Adrenal gland (tissue), 12 donors: ENCODE results near the gene MCMBP. TPM values are rescaled to one million over a fixed set of nuclear protein-coding genes. Genes with fewer than 3 reads are reported as not detected.

Experiments
- DNase-seq, 7 donors: peaks; one replicate each; pipeline ENCODE4 v3.0.0-alpha.2; 2019 to 2020
- H3K27ac ChIP-seq, 5 donors: fragments of 200-600 bp; sonication (generic) in 4 of 5; 1 replicate in 3 of 5; 2 replicates in 2 of 5; pipeline versions ENCODE4 v1.5.1 to v1.8.0; 2016 to 2020; ENCODE audit warnings: mild to moderate bottlenecking in 1 of 5
- H3K27me3 ChIP-seq: fragments of 200-600 bp; 2 replicates; pipeline ENCODE4 v1.8.0; 2021
- H3K36me3 ChIP-seq, 2 donors: fragments of 200-600 bp; replicated peaks in 1 of 2; 1 replicate in 1 of 2; 2 replicates in 1 of 2; pipeline versions ENCODE4 v1.5.1 to v1.8.0; 2018 to 2022
- H3K4me1 ChIP-seq, 2 donors: fragments of 200-600 bp; replicated peaks in 1 of 2; 1 replicate in 1 of 2; 2 replicates in 1 of 2; pipeline versions ENCODE4 v1.5.1 to v1.8.0; 2018 to 2021
- H3K4me3 ChIP-seq, 4 donors: fragments of 200-600 bp; sonication (generic) in 3 of 4; one replicate each; pipeline ENCODE4 v1.5.1; 2016 to 2018
- H3K9me3 ChIP-seq, 3 donors: fragments of 200-600 bp; sonication (generic) in 1 of 3; replicated peaks in 1 of 3; 1 replicate in 2 of 3; 2 replicates in 1 of 3; pipeline versions ENCODE4 v1.5.1 to v1.8.0; 2016 to 2021
- POLR2A ChIP-seq, 2 donors: fragments of 450-650 bp; IDR thresholded peaks; one replicate each; pipeline ENCODE4 v1.6.1; 2017; ENCODE audit warnings: antibody characterized with exemption in 2 of 2, mild to moderate bottlenecking in 2 of 2, moderate library complexity in 1 of 2
- WGBS, 4 donors: extraction: QIAGEN DNeasy Blood & Tissue Kit in 2 of 4; methylation state at CpG; one replicate each; pipeline versions ENCODE4 v1.1.5 to v1.1.7; 2013 to 2017; 5-methylcytosine and 5-hydroxymethylcytosine counted together
- intact Hi-C, 2 donors: fragments of 100-400 bp; cut with DNase I; formaldehyde crosslinking; loops; one replicate each; pipeline versions ENCODE4 v1.14.1 to v1.15.0; 2022 to 2023
- polyA plus RNA-seq, 3 donors: library from polyadenylated mRNA; stranded (reverse); fragments of 200-250 nt in 2 of 3; fragments of 350-450 nt in 1 of 3; fragmentation: Illumina TruSeq in 1 of 3; extraction: RNeasy Lipid Tissue Mini Kit (QIAGEN cat#74804) in 1 of 3; gene quantifications; one replicate each; pipeline ENCODE4 v1.2.3, GENCODE V29; 2013 to 2014
- total RNA-seq, 9 donors: library from RNA; depleted of rRNA in 4 of 9; stranded (reverse); fragments of >200 nt in 4 of 9; fragments of 120-200 nt in 1 of 9; fragmentation: NEBNext Ultra II Directional in 1 of 9; extraction: Animal tissue kit (Norgen Biotek cat#: 25700) in 1 of 9; gene quantifications; one replicate each; pipeline versions ENCODE4 v1.1.0 to v1.2.4, GENCODE V29; 2013 to 2023
- TF ChIP-seq, protein P1 (sequence below), 6 experiments: fragments of 450-650 bp in 4 of 6; fragments of 200-600 bp in 2 of 6; sonication (generic) in 1 of 6; IDR thresholded peaks; 1 replicate in 5 of 6; 2 replicates in 1 of 6; pipeline versions ENCODE4 v1.5.1 to v1.8.0; 2016 to 2021; ENCODE audit warnings: antibody characterized with exemption in 6 of 6, mild to moderate bottlenecking in 2 of 6, moderate library complexity in 1 of 6
- donor health status: healthy with polysubstance abuse.
- donor health status: Bipolar disorder and iron deficiency.
- donor health status: DM: yes; HTN: yes; CAD: no.
- donor health status: DM: no; HTN: no; CAD: no.
- donor health status: DM: no; HTN: no; CAD: no.
- donor health status: DM: yes; HTN: yes; CAD: no.

Gene MCMBP
- total and polyA plus RNA-seq, 12 donors = 11.1 to 44.3 (median 34.4) TPM

DNA sequence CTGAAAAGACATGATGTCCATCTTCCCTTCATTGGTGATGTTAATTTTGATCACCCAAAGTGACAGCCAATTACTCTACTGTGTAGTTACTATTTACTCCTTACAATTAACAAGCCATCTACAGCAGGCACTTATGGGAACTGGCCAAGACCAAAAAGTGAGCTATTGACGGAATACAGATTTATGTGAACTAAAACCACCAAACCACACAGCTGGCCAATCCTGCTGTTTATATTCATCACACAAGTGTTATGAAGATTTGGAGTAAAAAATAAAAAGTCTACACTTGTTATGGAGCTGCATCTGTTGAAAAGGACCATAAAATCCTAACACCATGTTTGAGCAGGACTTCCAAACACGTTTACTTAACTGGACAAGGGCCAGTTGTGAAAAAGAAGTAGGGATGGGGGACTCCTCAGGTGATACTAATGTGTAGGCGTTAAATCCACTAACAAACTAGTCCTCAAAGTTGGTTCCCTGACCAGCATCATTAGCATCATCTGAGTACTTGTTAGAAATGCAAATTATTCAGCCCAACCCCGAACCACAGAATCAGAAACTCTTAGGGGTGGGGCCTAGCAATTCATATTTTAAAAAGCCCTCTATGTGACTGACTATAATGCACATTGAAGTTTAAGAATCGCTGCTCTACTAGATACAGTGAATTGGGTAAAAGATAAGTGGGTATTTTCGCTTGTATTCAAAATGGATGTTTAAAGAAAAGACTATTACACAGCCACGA, 11.6 kb downstream of the MCMBP start:
- Histone ChIP-seq H3K27ac (no peak overlapping the region), H3K9me3 (no peaks in the 10 kb centered on the region), H3K4me3 (no peak overlapping the region), H3K36me3 (peaks cover 0 to 9% of the 10 kb centered on the region in 2 donors), H3K4me1 (peaks cover 0 to 7% of the 10 kb centered on the region in 2 donors), H3K27me3 (no peaks in the 10 kb centered on the region)
- no peak for DNase-seq
- TF ChIP-seq, protein P1, sequence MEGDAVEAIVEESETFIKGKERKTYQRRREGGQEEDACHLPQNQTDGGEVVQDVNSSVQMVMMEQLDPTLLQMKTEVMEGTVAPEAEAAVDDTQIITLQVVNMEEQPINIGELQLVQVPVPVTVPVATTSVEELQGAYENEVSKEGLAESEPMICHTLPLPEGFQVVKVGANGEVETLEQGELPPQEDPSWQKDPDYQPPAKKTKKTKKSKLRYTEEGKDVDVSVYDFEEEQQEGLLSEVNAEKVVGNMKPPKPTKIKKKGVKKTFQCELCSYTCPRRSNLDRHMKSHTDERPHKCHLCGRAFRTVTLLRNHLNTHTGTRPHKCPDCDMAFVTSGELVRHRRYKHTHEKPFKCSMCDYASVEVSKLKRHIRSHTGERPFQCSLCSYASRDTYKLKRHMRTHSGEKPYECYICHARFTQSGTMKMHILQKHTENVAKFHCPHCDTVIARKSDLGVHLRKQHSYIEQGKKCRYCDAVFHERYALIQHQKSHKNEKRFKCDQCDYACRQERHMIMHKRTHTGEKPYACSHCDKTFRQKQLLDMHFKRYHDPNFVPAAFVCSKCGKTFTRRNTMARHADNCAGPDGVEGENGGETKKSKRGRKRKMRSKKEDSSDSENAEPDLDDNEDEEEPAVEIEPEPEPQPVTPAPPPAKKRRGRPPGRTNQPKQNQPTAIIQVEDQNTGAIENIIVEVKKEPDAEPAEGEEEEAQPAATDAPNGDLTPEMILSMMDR (IDR thresholded peaks at IDR 0.05) = no peak
- TF ChIP-seq POLR2A (IDR thresholded peaks at IDR 0.05) = no peak
- intact Hi-C loops = loop anchor here (5.0 to 10.0 kb wide), 2 partner anchors 106 to 114 kb away; no protein-coding TSS in a partner anchor
- 79 to 85% (median 82%) methylated on average over 7 of the region's 7 CpGs for WGBS, 4 donors

DNA sequence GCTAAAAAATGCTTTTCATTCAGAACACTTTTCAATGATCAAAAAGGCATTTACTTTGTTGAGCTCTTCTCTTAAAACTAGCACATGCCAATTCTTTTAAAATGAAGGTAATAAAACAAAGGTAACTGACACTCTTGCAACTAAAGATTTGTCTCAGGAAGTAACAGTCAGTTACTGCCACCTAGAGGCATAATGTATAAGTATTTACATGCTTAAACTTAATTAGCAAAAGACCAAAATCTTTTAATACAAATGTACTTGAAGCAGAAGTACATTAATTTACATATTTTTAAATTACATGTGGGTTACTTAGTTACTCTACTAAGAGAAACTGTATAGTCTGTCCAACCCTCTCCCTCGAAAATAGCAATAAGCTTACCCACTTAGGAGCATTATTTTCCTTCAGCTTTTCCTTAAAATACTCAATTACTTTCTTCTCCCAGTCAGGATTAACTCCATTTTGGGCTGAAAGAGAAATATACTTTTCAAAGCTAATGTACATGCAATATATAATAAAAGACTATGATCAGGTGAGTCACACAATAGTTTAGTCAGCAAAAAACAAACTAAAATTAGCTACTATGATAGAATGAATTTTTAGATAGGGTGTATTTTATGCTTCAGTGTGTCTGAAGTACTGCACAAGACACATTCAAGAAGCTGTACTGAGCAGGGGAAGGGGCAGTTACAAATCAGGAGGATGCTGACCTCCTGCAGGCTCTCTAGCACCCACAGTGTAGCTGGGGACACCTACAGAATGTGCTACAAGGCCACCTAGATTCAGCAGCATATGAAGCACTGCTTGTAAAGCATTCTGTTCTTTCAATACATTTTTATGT, 13.0 kb downstream of the MCMBP start:
- no peak overlapping the region for H3K27ac ChIP-seq
- H3K4me1 ChIP-seq = no peaks in the 10 kb centered on the region
- DNase-seq = no peak
- WGBS, 4 donors = 70 to 85% (median 72%) methylated on average over 1 of the region's 1 CpG
- H3K9me3 ChIP-seq = no peaks in the 10 kb centered on the region
- peaks cover 0 to 9% of the 10 kb centered on the region in 2 donors for H3K36me3 ChIP-seq
- H3K4me3 ChIP-seq = no peak overlapping the region
- TF ChIP-seq, protein P1 (IDR thresholded peaks at IDR 0.05) = peak; percentile 29 to 73 (median 55)
- TF ChIP-seq POLR2A (IDR thresholded peaks at IDR 0.05) = no peak
- intact Hi-C loops = loop anchor here (5.0 to 10.0 kb wide), 3 partner anchors 105 to 172 kb away; no protein-coding TSS in a partner anchor
- H3K27me3 ChIP-seq = no peaks in the 10 kb centered on the region

DNA sequence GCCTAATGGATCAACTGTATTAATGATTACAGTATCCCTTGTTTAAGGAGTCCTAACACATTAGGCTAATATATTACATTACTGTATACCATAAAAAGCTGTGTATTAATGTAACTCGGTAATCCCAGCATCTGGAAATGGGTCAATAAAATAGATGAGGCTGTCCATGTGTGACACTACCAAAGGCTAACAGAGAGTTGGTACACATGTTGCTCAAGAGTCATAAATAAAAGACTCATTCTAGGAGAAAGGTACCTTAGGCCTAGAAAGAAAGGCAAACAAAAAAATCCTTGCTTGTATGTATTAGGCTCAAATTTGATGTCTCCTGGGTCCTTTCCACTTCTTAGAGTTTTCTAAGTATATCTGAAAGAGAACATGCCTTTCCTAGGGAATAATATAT, 14.6 kb downstream of the MCMBP start:
- Histone ChIP-seq H3K27ac (no peak overlapping the region), H3K4me1 (no peaks in the 10 kb centered on the region), H3K27me3 (no peaks in the 10 kb centered on the region), H3K9me3 (no peaks in the 10 kb centered on the region), H3K4me3 (no peak overlapping the region), H3K36me3 (peaks cover 0 to 14% of the 10 kb centered on the region in 2 donors)
- DNase-seq = no peak
- intact Hi-C loops = loop anchor here in 1 of 2 donors (5.0 kb wide), 1 partner anchor 171 kb away; no protein-coding TSS in a partner anchor
- TF ChIP-seq, protein P1 (IDR thresholded peaks at IDR 0.05) = no peak
- TF ChIP-seq POLR2A (IDR thresholded peaks at IDR 0.05) = no peak
- WGBS, 4 donors = 40 to 69% (median 55%) methylated on average over 1 of the region's 1 CpG

- peaks cover 0 to 34% of the 10 kb centered on the region in 2 donors for H3K36me3 ChIP-seq
- no peak overlapping the region for H3K27ac ChIP-seq
- intact Hi-C loops = no loop called here
- H3K4me1 ChIP-seq = no peaks in the 10 kb centered on the region
- TF ChIP-seq, protein P1 (IDR thresholded peaks at IDR 0.05) = no peak
- TF ChIP-seq POLR2A (IDR thresholded peaks at IDR 0.05) = no peak
- H3K27me3 ChIP-seq = no peaks in the 10 kb centered on the region
- H3K4me3 ChIP-seq = no peak overlapping the region
- no peak for DNase-seq
- 86 to 100% (median 95%) methylated on average over 1 of the region's 1 CpG for WGBS, 4 donors
- no peaks in the 10 kb centered on the region for H3K9me3 ChIP-seq
These were observed 19.1 kb downstream of the MCMBP start for GRCh38 chr10:119853574-119853973.
